OCI-LY1 (cell line): ENCODE results near the gene AZU1.

Source experiments
- CTCF ChIP-seq: fragments of 200-600 bp; sonication (generic), shearing (Covaris generic); IDR thresholded peaks from 2 replicates; pipeline ENCODE4 v1.5.1; 2017; ENCODE audit warnings: mild to moderate bottlenecking, antibody characterized with exemption, low read length, moderate library complexity, mixed read lengths
- EZH2 ChIP-seq: fragments of 200-600 bp; sonication (generic), shearing (Covaris generic); IDR thresholded peaks from 2 replicates; pipeline ENCODE4 v1.8.0; 2017; ENCODE audit warnings: borderline replicate concordance, mixed run types, mild to moderate bottlenecking, antibody characterized with exemption, low read length, moderate library complexity, mixed read lengths

- TF ChIP-seq CTCF: no peak
- no peak for TF ChIP-seq EZH2
Measured at GRCh38 chr19:848386-848921, 20.8 kb downstream of the AZU1 start.
